Endothelial cell of umbilical vein (primary cell): ENCODE measurements around the gene ACCSL.

Source experiments
- CTCF ChIP-seq, 2 donors: IDR thresholded peaks; 1 replicate in 1 of 2; 2 replicates in 1 of 2; pipeline ENCODE4 v1.5.1; 2011; ENCODE audit warnings: low read length in 2 of 2, mild to moderate bottlenecking in 2 of 2, moderate library complexity in 2 of 2, control low read depth in 1 of 2, inconsistent platforms in 1 of 2, low read depth in 1 of 2; ENCODE audit not compliant: insufficient read depth in 1 of 2; ENCODE audit errors: extremely low read depth in 1 of 2
- EZH2 ChIP-seq: IDR thresholded peaks from 2 replicates; pipeline ENCODE4 v1.6.1; 2012; ENCODE audit warnings: borderline replicate concordance, low read depth, mild to moderate bottlenecking, moderate library complexity, low read length, inconsistent platforms; ENCODE audit not compliant: severe bottlenecking
- FOS ChIP-seq: IDR thresholded peaks from 2 replicates; pipeline ENCODE4 v1.6.1; 2011; ENCODE audit warnings: mild to moderate bottlenecking, low read length, moderate library complexity, borderline replicate concordance; ENCODE audit not compliant: insufficient read depth
- MYC ChIP-seq: IDR thresholded peaks from one replicate; pipeline ENCODE4 v1.6.1; 2011; ENCODE audit warnings: mild to moderate bottlenecking, low read depth, low read length
- POLR2AphosphoS5 ChIP-seq: IDR thresholded peaks from 2 replicates; pipeline ENCODE4 v1.6.1; 2012; ENCODE audit warnings: low read depth, mild to moderate bottlenecking, control low read depth, low read length, moderate library complexity; ENCODE audit not compliant: insufficient read depth

GRCh38 chr11:44033856-44034255 lies 13.9 kb upstream of the ACCSL start:
- TF ChIP-seq CTCF (IDR thresholded peaks at IDR 0.05; ENCODE audit: extremely low read depth in 1 of 2, insufficient read depth in 1 of 2, low read depth in 1 of 2, low read length in 2 of 2) (no peak), MYC (no peak), POLR2AphosphoS5 (no peak), EZH2 (no peak), FOS (no peak)
